ENCODE data around the gene PKD2. TPM values are rescaled to one million over a fixed set of nuclear protein-coding genes. Genes with fewer than 3 reads are reported as not detected.
"Not testable (repeated sequence)": the region's sequence is repeated elsewhere in the genome, so short reads cannot be mapped to it uniquely, and the experiment has no call there.

The PKD2 gene
- total and polyA plus RNA-seq, 2 donors: 9.9 to 11.6 TPM

DNA sequence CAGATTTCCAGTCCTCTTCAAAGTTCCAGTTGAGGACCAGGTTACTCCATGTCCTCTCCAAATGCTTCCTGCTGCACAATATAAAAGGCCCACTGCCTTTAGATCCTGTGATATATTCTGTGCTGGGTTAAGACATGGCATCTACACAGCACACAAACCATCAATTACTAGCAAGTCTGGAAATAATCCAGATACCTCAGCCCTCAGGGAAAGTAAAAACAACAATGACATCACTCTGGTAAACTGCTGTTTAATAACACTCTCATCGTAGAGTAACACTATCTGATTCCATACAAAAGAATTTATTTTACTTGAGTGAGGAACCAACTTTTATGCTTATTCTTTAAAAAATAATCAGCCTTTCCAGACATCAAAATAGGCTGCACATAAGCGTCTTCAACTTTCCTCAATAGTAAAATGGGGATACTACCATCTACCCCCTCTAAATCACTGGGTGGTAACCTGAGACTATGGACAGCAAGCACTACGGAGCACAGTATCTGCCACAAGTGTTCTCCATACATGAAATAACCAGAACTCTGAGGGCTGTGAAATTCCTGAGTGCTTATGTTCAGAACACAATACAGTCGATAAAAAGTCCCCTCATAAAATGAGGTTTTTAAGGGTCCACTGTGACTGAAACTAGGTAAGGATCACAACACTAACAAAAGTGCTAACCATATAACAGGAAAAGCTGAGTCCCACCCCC, 97.6 kb downstream of the PKD2 start:
- Histone ChIP-seq H3K27me3 (ENCODE audit: control insufficient read depth in 2 of 2, insufficient read depth in 1 of 2, low read length in 1 of 2) (no peaks in the 10 kb centered on the region), H3K4me1 (ENCODE audit: control insufficient read depth in 2 of 2, insufficient read depth in 2 of 2, low read length in 2 of 2) (no peaks in the 10 kb centered on the region), H3K9me3 (ENCODE audit: control insufficient read depth in 2 of 2, insufficient read depth in 1 of 2, low read length in 1 of 2) (no peaks in the 10 kb centered on the region), H3K27ac (ENCODE audit: low read depth in 1 of 2, low read length in 1 of 2) (no peak overlapping the region), H3K36me3 (ENCODE audit: control insufficient read depth in 2 of 2, insufficient read depth in 2 of 2, low read length in 1 of 2) (no peaks in the 10 kb centered on the region), H3K4me3 (ENCODE audit: low read length in 2 of 2) (no peak overlapping the region)
- no peak for DNase-seq (ENCODE audit: low read depth in 6 of 9, low spot score in 9 of 9)
- WGBS: 94% methylated on average over 4 of the region's 4 CpGs

DNA sequence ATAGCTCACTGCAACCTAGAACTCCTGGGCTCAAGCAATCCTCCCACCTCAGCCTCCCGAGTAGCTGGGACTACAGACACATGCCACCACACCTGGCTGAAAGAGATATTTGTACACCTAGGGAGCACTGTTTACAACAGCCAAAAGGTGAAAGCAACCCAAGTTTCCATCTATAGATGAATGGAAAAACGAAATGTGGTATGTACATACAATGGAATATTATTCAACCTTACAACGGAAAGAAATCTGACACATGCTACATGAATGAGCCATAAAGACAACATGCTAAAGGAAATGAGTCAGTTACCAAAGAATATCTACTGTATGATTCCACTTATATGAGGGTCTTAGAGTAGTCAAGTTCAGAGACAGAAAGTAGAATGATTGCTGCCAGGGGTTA, 98.8 kb downstream of the PKD2 start:
- H3K27me3 ChIP-seq (ENCODE audit: control insufficient read depth in 2 of 2, insufficient read depth in 1 of 2, low read length in 1 of 2): no peaks in the 10 kb centered on the region
- 94% methylated on average over 3 of the region's 3 CpGs for WGBS
- no peaks in the 10 kb centered on the region for H3K36me3 ChIP-seq (ENCODE audit: control insufficient read depth in 2 of 2, insufficient read depth in 2 of 2, low read length in 1 of 2)
- no peak overlapping the region for H3K27ac ChIP-seq (ENCODE audit: low read depth in 1 of 2, low read length in 1 of 2)
- no peak for DNase-seq (ENCODE audit: low read depth in 6 of 9, low spot score in 9 of 9)
- H3K4me3 ChIP-seq (ENCODE audit: low read length in 2 of 2): no peak overlapping the region
- no peaks in the 10 kb centered on the region for H3K4me1 ChIP-seq (ENCODE audit: control insufficient read depth in 2 of 2, insufficient read depth in 2 of 2, low read length in 2 of 2)
- no peaks in the 10 kb centered on the region for H3K9me3 ChIP-seq (ENCODE audit: control insufficient read depth in 2 of 2, insufficient read depth in 1 of 2, low read length in 1 of 2)

DNA sequence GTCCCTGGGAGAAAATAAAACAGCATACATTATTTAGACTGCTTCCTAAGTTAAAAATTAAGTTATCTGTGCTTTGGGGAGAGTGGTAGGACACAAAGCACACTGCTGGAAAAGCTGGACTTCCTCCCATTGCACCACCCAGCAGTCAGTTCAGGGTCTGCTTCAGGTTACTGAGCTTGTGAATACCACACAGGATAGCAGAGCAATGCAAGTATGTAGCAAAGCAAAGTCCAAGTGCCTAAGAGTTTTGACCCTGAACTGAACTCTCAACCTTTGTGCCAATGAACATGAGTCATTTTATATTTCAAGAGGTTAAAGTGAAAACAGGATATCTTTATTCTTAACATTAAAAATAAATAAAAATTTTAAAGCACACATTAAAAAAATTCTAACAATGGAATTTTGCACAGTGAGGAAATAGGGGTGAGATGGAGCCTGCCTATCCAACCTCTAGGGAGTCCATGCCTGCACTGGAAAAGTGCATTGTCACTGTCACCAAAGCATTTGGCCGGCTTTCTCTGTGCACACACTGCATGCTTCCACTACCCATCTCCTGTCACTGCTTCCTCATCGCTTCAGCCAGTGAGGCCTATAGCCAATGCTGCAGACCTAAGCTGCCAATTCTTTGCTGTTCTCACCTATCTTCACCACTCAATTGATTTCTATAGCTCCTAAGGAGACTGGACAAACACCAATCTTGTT, 100.1 kb downstream of the PKD2 start:
- DNase-seq (ENCODE audit: low read depth in 6 of 9, low spot score in 9 of 9): no peak
- 49% methylated on average over 2 of the region's 2 CpGs for WGBS
- no peaks in the 10 kb centered on the region for H3K4me1 ChIP-seq (ENCODE audit: control insufficient read depth in 2 of 2, insufficient read depth in 2 of 2, low read length in 2 of 2)
- no peaks in the 10 kb centered on the region for H3K36me3 ChIP-seq (ENCODE audit: control insufficient read depth in 2 of 2, insufficient read depth in 2 of 2, low read length in 1 of 2)
- H3K27me3 ChIP-seq (ENCODE audit: control insufficient read depth in 2 of 2, insufficient read depth in 1 of 2, low read length in 1 of 2): no peaks in the 10 kb centered on the region
- no peak overlapping the region for H3K27ac ChIP-seq (ENCODE audit: low read depth in 1 of 2, low read length in 1 of 2)
- no peak overlapping the region for H3K4me3 ChIP-seq (ENCODE audit: low read length in 2 of 2)
- H3K9me3 ChIP-seq (ENCODE audit: control insufficient read depth in 2 of 2, insufficient read depth in 1 of 2, low read length in 1 of 2): no peaks in the 10 kb centered on the region

DNA sequence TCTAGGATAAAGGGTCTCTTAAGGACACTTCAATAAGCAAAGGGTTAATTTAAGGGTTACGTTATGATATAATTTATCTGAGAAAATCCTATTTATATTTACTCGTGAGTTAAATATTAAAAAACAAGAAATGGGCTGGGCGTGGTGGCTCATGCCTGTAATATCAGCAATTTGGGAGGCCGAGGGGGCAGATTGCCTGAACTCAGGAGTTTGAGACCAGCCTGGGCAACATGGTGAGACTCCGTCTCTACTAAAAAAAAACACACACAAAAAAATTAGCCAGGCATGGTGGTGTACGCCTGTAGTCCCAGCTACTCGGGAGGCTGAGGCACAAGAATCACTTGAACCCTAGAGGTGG, 100.7 kb downstream of the PKD2 start:
- not testable (repeated sequence) for H3K27ac ChIP-seq (ENCODE audit: low read depth in 1 of 2, low read length in 1 of 2); H3K9me3 ChIP-seq (ENCODE audit: control insufficient read depth in 2 of 2, insufficient read depth in 1 of 2, low read length in 1 of 2)
- WGBS: 97% methylated on average over 7 of the region's 7 CpGs

DNA sequence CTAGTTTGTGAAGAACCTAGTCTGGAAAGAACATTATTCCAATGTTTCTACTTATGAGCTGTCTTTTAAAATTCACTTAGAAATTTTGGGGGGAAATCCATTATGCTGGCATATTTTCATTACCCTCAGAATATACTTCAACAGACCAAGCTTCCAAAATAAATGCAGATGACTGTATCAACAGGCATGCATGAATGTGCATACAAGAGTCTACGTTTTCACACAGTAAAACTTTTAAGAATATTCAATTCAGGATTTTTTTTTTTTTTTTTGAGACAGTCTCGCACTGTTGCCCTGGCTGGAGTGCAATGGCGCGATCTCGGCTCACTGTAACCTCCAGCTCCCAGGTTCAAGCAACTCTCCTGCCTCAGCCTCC, 101.3 kb downstream of the PKD2 start:
- Histone ChIP-seq H3K4me1 (ENCODE audit: control insufficient read depth in 2 of 2, insufficient read depth in 2 of 2, low read length in 2 of 2) (no peaks in the 10 kb centered on the region), H3K9me3 (ENCODE audit: control insufficient read depth in 2 of 2, insufficient read depth in 1 of 2, low read length in 1 of 2) (no peaks in the 10 kb centered on the region), H3K27me3 (ENCODE audit: control insufficient read depth in 2 of 2, insufficient read depth in 1 of 2, low read length in 1 of 2) (no peaks in the 10 kb centered on the region), H3K27ac (ENCODE audit: low read depth in 1 of 2, low read length in 1 of 2) (no peak overlapping the region), H3K4me3 (ENCODE audit: low read length in 2 of 2) (no peak overlapping the region), H3K36me3 (ENCODE audit: control insufficient read depth in 2 of 2, insufficient read depth in 2 of 2, low read length in 1 of 2) (no peaks in the 10 kb centered on the region)
- no peak for DNase-seq (ENCODE audit: low read depth in 6 of 9, low spot score in 9 of 9)
- 96% methylated on average over 5 of the region's 5 CpGs for WGBS

More for the DNA sequence above, 100.7 kb downstream of the PKD2 start:
- not testable (repeated sequence) for H3K27me3 ChIP-seq (ENCODE audit: control insufficient read depth in 2 of 2, insufficient read depth in 1 of 2, low read length in 1 of 2); H3K4me1 ChIP-seq (ENCODE audit: control insufficient read depth in 2 of 2, insufficient read depth in 2 of 2, low read length in 2 of 2); H3K36me3 ChIP-seq (ENCODE audit: control insufficient read depth in 2 of 2, insufficient read depth in 2 of 2, low read length in 1 of 2); H3K4me3 ChIP-seq (ENCODE audit: low read length in 2 of 2); DNase-seq (ENCODE audit: low read depth in 6 of 9, low spot score in 9 of 9)

DNA sequence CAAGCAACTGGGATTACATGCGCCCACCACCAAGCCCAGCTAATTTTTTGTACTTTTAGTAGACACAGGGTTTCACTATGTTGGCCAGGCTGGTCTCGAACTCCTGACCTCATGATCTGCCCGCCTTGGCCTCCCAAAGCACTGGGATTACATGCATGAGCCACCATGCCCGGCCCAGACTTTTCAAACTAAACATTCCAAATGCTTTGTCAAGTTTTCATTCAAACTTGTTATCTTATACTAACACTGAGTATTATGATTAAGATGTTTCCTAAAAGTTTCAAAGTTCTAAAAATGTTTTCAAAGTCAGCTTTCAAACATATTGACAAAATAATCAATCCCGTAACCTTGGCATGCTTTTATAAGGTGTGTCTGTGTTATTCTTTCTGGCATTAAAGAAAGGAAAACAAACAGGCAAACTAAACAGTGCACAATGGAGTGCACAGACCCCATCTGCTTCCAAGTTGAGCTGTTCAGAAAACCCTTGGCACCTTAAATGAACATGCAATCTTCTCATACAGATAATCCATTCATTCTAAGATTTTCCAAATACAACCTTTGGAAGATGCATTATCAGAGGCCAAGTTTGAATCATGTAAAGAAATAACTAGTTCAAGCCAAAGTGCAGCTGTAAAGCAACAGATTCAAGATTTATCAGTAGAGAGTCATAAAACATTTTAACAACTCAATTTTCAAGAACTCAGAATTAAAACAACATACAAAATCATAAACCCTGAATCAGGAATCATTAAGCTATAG, 101.9 kb downstream of the PKD2 start:
- no peaks in the 10 kb centered on the region for H3K27me3 ChIP-seq (ENCODE audit: control insufficient read depth in 2 of 2, insufficient read depth in 1 of 2, low read length in 1 of 2)
- no peaks in the 10 kb centered on the region for H3K4me1 ChIP-seq (ENCODE audit: control insufficient read depth in 2 of 2, insufficient read depth in 2 of 2, low read length in 2 of 2)

DNA sequence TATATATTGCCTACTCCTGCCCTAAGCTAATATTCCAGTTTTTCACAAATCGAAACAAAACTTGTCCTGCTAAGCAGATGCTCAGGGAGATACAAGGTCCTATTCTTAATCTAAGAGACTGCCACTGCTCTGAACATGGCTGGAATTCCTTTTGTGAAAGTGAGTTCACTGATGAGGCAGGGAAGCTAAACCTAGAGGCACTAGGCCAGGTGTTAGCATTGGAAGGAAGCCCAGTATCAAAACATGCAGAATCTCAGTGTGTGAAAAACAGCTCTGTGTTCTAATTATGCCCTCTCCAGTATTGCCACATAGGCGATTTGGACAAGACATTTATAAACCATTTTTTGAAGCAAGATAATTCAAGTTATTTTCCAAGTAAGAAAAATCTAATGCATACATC, 103.4 kb downstream of the PKD2 start:
- no peaks in the 10 kb centered on the region for H3K9me3 ChIP-seq (ENCODE audit: control insufficient read depth in 2 of 2, insufficient read depth in 1 of 2, low read length in 1 of 2)
- H3K27me3 ChIP-seq (ENCODE audit: control insufficient read depth in 2 of 2, insufficient read depth in 1 of 2, low read length in 1 of 2): no peaks in the 10 kb centered on the region
- H3K4me3 ChIP-seq (ENCODE audit: low read length in 2 of 2): no peak overlapping the region
- WGBS: 97% methylated on average over 2 of the region's 2 CpGs
- no peaks in the 10 kb centered on the region for H3K36me3 ChIP-seq (ENCODE audit: control insufficient read depth in 2 of 2, insufficient read depth in 2 of 2, low read length in 1 of 2)
- H3K4me1 ChIP-seq (ENCODE audit: control insufficient read depth in 2 of 2, insufficient read depth in 2 of 2, low read length in 2 of 2): no peaks in the 10 kb centered on the region
- no peak overlapping the region for H3K27ac ChIP-seq (ENCODE audit: low read depth in 1 of 2, low read length in 1 of 2)
- no peak for DNase-seq (ENCODE audit: low read depth in 6 of 9, low spot score in 9 of 9)

More for the DNA sequence above, 101.9 kb downstream of the PKD2 start:
- no peak overlapping the region for H3K4me3 ChIP-seq (ENCODE audit: low read length in 2 of 2)
- H3K27ac ChIP-seq (ENCODE audit: low read depth in 1 of 2, low read length in 1 of 2): no peak overlapping the region
- H3K9me3 ChIP-seq (ENCODE audit: control insufficient read depth in 2 of 2, insufficient read depth in 1 of 2, low read length in 1 of 2): no peaks in the 10 kb centered on the region
- no peaks in the 10 kb centered on the region for H3K36me3 ChIP-seq (ENCODE audit: control insufficient read depth in 2 of 2, insufficient read depth in 2 of 2, low read length in 1 of 2)
- 95% methylated on average over 5 of the region's 5 CpGs for WGBS
- no peak for DNase-seq (ENCODE audit: low read depth in 6 of 9, low spot score in 9 of 9)

DNA sequence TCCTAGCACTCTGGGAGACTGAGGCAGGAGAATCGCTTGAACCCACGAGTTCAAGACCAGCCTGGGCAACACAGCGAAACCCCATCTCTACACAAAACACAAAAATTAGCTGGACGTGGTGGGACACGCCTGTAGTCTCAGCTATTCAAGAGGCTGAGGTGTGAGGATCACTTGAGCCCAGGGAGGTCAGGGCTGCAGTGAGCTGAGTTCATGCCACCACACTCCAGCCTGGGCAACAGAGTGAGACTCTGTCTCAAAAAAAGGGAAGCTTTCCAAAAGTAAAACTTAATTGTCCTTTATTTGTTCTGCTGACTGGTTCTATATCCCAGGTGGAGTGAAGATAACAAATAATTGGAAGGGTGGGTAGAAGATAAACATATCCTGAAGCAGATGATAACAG, 105.4 kb downstream of the PKD2 start:
- WGBS: 96% methylated on average over 5 of the region's 5 CpGs

DNA sequence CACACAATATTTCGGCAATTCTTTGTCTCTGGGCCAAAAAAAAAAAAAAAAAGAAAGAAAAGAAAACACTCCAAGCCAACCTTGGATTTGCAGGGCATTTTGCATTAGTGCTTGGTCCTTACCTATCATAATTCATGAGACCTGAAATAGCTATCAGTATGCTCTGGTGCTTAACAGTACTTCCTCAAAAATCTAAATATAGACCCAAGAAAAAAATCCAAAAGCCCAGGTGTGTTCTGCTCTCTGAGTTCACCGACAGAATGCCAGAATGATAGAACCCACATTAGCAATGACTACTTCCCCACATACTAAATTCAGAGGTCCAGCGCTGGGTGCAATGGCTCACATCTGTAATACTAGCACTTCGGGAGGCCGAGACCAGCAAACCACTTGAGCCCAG, 108.2 kb downstream of the PKD2 start:
- no peak overlapping the region for H3K4me3 ChIP-seq (ENCODE audit: low read length in 2 of 2)

More for the DNA sequence above, 105.4 kb downstream of the PKD2 start:
- no peak overlapping the region for H3K27ac ChIP-seq (ENCODE audit: low read depth in 1 of 2, low read length in 1 of 2)
- no peaks in the 10 kb centered on the region for H3K36me3 ChIP-seq (ENCODE audit: control insufficient read depth in 2 of 2, insufficient read depth in 2 of 2, low read length in 1 of 2)
- H3K27me3 ChIP-seq (ENCODE audit: control insufficient read depth in 2 of 2, insufficient read depth in 1 of 2, low read length in 1 of 2): no peaks in the 10 kb centered on the region
- no peak for DNase-seq (ENCODE audit: low read depth in 6 of 9, low spot score in 9 of 9)
- H3K4me1 ChIP-seq (ENCODE audit: control insufficient read depth in 2 of 2, insufficient read depth in 2 of 2, low read length in 2 of 2): no peaks in the 10 kb centered on the region
- H3K4me3 ChIP-seq (ENCODE audit: low read length in 2 of 2): no peak overlapping the region
- H3K9me3 ChIP-seq (ENCODE audit: control insufficient read depth in 2 of 2, insufficient read depth in 1 of 2, low read length in 1 of 2): no peaks in the 10 kb centered on the region

More for the DNA sequence above, 108.2 kb downstream of the PKD2 start:
- no peak for DNase-seq (ENCODE audit: low read depth in 6 of 9, low spot score in 9 of 9)
- peaks cover 2 to 9% of the 10 kb centered on the region in 2 donors for H3K9me3 ChIP-seq (ENCODE audit: control insufficient read depth in 2 of 2, insufficient read depth in 1 of 2, low read length in 1 of 2)
- no peaks in the 10 kb centered on the region for H3K4me1 ChIP-seq (ENCODE audit: control insufficient read depth in 2 of 2, insufficient read depth in 2 of 2, low read length in 2 of 2)
- 40% methylated on average over 5 of the region's 5 CpGs for WGBS
- no peaks in the 10 kb centered on the region for H3K36me3 ChIP-seq (ENCODE audit: control insufficient read depth in 2 of 2, insufficient read depth in 2 of 2, low read length in 1 of 2)
- H3K27me3 ChIP-seq (ENCODE audit: control insufficient read depth in 2 of 2, insufficient read depth in 1 of 2, low read length in 1 of 2): no peaks in the 10 kb centered on the region
- no peak overlapping the region for H3K27ac ChIP-seq (ENCODE audit: low read depth in 1 of 2, low read length in 1 of 2)
